DLD1 (cell line): ENCODE results near the gene ANXA4.

Source experiments
- in situ Hi-C: cut with HindIII; loops from 2 replicates; pipeline ENCODE4 v1.10.0; 2017; ENCODE audit warnings: low sequenced_read_pairs

The ANXA4 gene

GRCh38 chr2:69741575-69742321 is at the start of gene ANXA4:
Gene ANXA4, plus strand, starts transcription at chr2:69742134. Its CDS starts 39,432 bp downstream, at chr2:69781566.
- in situ Hi-C loops = no loop called here

GRCh38 chr2:69692424-69692823 is 49.5 kb upstream of the ANXA4 start:
- in situ Hi-C loops = no loop called here

GRCh38 chr2:69693059-69693774 is 48.7 kb upstream of the ANXA4 start:
- in situ Hi-C loops = no loop called here

DNA sequence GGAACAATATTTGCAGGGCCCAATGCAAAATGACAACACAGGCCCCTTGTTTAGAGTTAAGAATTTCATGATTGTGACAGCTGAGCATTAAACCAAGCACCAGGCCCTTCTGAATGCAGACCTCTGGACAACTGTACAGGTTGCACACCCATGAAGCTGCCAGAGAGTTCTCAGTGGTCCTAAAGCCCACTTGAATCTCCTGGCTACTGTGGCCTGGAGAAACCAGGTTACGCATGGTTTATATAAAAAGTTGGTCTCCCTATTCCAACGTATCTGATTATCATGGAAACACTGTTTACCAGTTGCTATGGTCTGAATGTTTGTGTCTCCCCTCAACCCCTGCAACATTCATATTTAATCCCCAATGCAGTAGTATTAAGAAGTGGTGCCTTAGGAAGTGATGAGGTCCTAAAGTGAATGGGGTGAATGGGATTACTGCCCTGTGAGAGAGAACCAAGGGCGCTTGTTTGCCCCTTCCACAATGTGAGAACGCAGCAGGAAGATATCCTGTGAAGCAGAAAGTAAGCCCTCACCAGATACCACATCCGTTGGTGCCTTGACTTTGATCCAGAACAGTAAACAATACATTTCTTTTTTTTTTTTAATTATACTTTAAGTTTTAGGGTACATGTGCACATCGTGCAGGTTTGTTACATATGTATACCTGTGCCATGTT is 48.0 kb upstream of the ANXA4 start:
- in situ Hi-C loops = no loop called here

GRCh38 chr2:69694894-69695849 is 46.8 kb upstream of the ANXA4 start:
- in situ Hi-C loops = no loop called here

GRCh38 chr2:69695850-69696216 is 46.1 kb upstream of the ANXA4 start:
- in situ Hi-C loops = no loop called here

DNA sequence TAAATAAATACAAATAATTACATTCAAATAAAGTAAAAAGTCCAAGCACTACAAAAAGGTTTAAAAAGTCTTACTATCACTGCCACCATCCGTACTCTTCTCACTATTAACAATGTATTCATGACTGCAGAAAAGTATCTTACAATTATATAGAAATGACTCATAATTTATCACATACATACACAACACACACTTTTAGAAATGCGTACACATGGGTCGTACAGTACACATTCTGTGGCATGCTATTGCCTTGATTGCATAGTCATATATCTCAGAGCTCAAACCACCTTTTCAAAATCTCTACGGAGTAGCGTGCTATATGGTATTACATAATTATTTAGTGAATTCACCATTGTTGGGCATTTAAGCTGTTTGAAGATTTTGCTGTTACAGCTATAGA is 41.6 kb upstream of the ANXA4 start:
- in situ Hi-C loops = loop anchor here (25.0 kb wide), 1 partner anchor 163 kb away; no protein-coding TSS in a partner anchor

DNA sequence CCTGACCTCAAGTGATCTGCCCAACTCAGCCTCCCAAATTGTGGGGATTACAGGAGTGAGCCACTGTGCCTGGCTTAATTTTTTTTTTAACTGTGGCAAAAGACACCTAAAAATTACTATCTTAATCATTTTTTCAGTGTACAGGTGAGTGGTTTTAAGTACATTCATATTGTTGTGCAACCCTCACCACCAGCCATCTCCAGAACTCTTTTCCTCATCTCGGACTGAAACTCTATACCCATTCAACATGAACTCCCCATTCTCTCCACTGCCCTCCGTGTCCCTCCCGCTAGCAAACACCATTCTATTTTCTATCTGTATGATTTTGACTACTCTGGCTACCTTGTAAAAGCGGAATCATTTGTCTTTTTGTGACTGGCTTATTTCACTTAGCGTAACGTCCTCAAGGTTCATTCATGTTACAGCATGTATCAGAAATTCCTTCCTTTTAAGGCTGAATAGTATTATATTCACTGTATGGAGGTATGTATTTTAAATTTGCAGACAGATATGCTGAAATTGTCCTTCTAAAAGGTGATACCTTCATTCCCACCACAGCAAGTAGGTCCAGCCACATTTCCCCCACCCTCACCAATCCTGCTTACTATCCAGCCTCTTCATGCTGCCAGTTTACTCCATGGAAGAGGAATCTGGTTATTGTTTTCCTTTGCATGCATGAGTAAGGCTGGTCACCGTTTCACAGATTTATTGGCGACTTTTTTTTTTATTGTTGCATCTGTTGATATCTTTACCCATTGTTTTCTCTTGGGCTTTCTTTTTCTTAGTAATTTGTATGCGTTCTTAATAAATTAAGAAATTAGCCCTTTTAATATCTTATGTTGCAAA is 40.6 kb upstream of the ANXA4 start:
- in situ Hi-C loops = loop anchor here (25.0 kb wide), 1 partner anchor 164 kb away; no protein-coding TSS in a partner anchor

DNA sequence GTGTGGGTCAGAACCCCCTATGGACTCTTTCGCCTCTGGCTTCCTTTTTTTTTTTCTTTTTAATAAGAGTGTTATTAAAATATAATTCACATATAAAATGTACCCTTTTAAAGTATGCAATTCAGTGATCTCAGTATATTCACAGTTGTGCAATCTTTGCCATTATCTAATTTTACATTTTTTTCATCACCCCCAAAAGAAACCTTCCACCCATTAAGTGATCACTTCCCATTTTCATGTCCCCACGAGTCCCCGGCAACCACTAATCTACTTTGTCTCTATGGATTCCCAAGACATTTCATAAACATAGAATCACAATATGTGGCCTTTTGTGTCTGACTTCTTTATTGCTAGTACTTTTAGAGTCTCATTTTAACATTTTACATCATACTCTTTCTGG is 38.7 kb upstream of the ANXA4 start:
- in situ Hi-C loops = loop anchor here (25.0 kb wide), 1 partner anchor 166 kb away; no protein-coding TSS in a partner anchor

DNA sequence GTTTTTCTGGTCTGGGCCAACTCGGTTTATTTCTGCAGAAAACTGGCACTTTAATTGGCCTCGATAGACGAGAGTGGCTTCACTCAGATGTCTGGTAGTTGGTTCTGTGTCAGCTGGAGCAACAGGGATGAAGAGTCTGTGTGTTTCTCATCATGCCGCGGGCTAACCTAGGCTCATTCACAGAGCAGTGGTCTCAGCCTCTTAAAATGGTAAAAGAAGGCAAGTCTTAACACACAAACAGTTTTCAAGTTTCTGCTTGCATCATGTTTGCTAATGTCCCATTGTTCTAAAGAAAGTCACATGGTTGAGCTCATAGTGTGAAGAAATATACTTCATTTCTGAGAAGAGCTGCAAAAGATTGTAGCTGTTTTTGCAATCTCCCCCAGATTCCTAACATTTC is 37.5 kb upstream of the ANXA4 start:
- in situ Hi-C loops = loop anchor here (25.0 kb wide), 1 partner anchor 167 kb away; no protein-coding TSS in a partner anchor

GRCh38 chr2:69709290-69709689 is 32.6 kb upstream of the ANXA4 start:
- in situ Hi-C loops = loop anchor here (25.0 kb wide), 1 partner anchor 172 kb away; no protein-coding TSS in a partner anchor

DNA sequence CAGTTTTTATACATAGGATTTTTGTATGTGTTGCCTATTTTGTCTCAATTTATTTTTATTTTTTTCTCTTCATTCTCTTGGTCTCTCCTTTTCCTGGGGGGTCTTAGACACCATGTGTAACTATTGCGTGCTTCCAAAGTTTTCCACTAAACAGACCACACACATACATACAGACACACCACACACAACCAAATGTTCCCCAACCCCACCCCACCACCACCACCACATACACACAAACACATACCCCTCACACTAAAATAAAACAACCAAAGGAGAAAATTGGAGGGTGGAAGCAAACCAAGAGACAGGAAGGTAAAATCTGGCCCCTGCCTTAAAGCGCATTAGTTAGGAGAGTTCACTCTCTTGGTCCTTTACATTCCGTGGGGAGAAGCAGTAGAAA is 30.0 kb upstream of the ANXA4 start:
- in situ Hi-C loops = loop anchor here (25.0 kb wide), 1 partner anchor 175 kb away; no protein-coding TSS in a partner anchor

DNA sequence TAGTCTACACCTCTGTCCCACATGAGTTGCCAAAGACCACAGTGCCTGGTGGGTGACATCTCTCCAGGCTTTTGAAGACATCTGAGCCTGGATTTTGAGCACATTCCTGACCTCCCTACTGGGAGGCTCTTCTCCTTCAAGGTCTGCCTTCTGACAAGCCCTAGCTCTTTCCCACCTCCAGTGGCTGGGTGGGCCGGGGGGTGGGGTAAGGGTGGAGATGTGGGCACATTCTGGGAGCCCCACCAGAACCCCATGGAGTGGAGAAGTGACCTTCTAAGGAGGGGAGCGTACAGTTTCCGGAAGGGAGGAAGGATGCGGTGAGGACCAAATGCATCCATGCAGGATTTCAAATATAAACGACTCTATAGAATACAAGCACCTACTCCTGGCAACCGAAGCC is 27.9 kb upstream of the ANXA4 start:
- in situ Hi-C loops = loop anchor here (25.0 kb wide), 1 partner anchor 177 kb away; no protein-coding TSS in a partner anchor

- in situ Hi-C loops = loop anchor here (25.0 kb wide), 1 partner anchor 177 kb away; no protein-coding TSS in a partner anchor
Observed at GRCh38 chr2:69714539-69715220, 27.3 kb upstream of the ANXA4 start.

DNA sequence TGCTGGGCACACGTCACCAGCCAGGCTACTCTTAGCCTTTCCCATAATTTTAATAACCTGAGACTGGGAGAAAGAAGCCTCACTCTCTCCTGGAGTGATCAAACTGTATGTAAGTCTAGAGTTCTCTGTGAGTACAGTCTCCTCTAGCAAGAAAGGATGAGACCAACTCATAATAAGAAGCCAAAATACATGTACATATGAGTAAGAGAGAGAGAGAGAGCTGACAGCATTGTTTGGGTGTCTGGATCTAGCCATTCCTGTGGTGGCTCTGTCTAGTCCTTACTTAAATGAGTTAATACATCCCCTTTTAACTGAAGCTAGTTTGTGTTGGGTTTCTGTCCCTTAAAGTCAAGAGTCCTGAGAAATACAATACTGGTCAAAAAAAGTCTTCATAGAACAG is 26.0 kb upstream of the ANXA4 start:
- in situ Hi-C loops = loop anchor here (25.0 kb wide), 1 partner anchor 179 kb away; no protein-coding TSS in a partner anchor

GRCh38 chr2:69716555-69717120 is 25.3 kb upstream of the ANXA4 start:
- in situ Hi-C loops = loop anchor here (25.0 kb wide), 1 partner anchor 179 kb away; no protein-coding TSS in a partner anchor

GRCh38 chr2:69717186-69717585 is 24.7 kb upstream of the ANXA4 start:
- in situ Hi-C loops = loop anchor here (25.0 kb wide), 1 partner anchor 180 kb away; no protein-coding TSS in a partner anchor

DNA sequence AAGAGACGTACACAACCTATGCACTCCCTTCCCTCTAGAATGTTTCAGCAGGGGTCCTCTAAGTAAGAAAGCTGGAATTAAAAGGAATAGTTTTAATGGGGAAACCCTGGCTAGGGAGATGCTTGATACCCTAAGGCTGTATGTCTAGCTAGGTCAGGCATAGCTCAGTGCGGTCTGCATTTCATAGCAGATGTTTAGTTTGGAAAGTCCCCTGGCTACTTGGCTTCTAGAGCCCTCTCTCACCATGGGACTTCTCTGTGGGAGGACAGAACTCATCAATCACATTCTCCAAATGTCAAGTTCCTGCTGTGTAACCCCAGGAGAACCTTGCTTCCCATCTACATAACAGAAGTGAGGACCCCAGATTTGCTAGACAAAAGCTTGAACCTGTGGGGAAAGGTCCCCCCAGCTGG is 24.1 kb upstream of the ANXA4 start:
- in situ Hi-C loops = loop anchor here (25.0 kb wide), 1 partner anchor 181 kb away; no protein-coding TSS in a partner anchor
